GM23248 (cell line): ENCODE measurements around the gene BRINP1. TPM values are rescaled to one million over a fixed set of nuclear protein-coding genes. Genes with fewer than 3 reads are reported as not detected.

ENCODE experiments used
- DNase-seq: peaks from one replicate; pipeline ENCODE4 v3.0.0-alpha.2; 2015
- H2AFZ ChIP-seq: fragments of 200-600 bp; sonication (generic); 2 replicates; pipeline ENCODE4 v1.6.1; 2016; ENCODE audit warnings: antibody characterized with exemption
- H3F3A ChIP-seq: fragments of 200-600 bp; sonication (generic); 2 replicates; pipeline ENCODE4 v1.6.1; 2016; ENCODE audit warnings: mild to moderate bottlenecking, antibody characterized with exemption, mixed run types; ENCODE audit not compliant: insufficient read depth
- H3K27ac ChIP-seq: fragments of 200-600 bp; sonication (generic); 2 replicates; pipeline ENCODE4 v1.5.1; 2016; ENCODE audit warnings: mild to moderate bottlenecking
- H3K27me3 ChIP-seq: fragments of 200-600 bp; sonication (generic); replicated peaks from 2 replicates; pipeline ENCODE4 v1.6.1; 2016; ENCODE audit warnings: mild to moderate bottlenecking; ENCODE audit not compliant: insufficient read depth
- H3K36me3 ChIP-seq: fragments of 200-600 bp; sonication (generic); 2 replicates; pipeline ENCODE4 v1.6.1; 2016; ENCODE audit warnings: low read depth, mild to moderate bottlenecking
- H3K4me1 ChIP-seq: fragments of 200-600 bp; sonication (generic); 2 replicates; pipeline ENCODE4 v1.6.1; 2016; ENCODE audit warnings: mild to moderate bottlenecking; ENCODE audit not compliant: insufficient read depth
- H3K4me2 ChIP-seq: fragments of 200-600 bp; sonication (generic); one replicate; pipeline ENCODE4 v1.6.1; 2016; ENCODE audit warnings: mild to moderate bottlenecking; ENCODE audit not compliant: unreplicated experiment
- H3K4me3 ChIP-seq: fragments of 200-600 bp; sonication (generic); 2 replicates; pipeline ENCODE4 v1.5.1; 2016; ENCODE audit warnings: mild to moderate bottlenecking
- H3K79me2 ChIP-seq: fragments of 200-600 bp; sonication (generic); 2 replicates; pipeline ENCODE4 v1.6.1; 2016; ENCODE audit warnings: mild to moderate bottlenecking; ENCODE audit not compliant: insufficient read depth
- H3K9ac ChIP-seq: fragments of 200-600 bp; sonication (generic); 2 replicates; pipeline ENCODE4 v1.6.1; 2016; ENCODE audit warnings: mild to moderate bottlenecking
- H3K9me2 ChIP-seq: fragments of 200-600 bp; sonication (generic); 2 replicates; pipeline ENCODE4 v1.6.1; 2016; ENCODE audit warnings: mixed run types, mild to moderate bottlenecking, moderate library complexity; ENCODE audit not compliant: insufficient read depth
- H3K9me3 ChIP-seq: fragments of 200-600 bp; sonication (generic); one replicate; pipeline ENCODE4 v1.6.1; 2017; ENCODE audit warnings: low read depth
- H4K20me1 ChIP-seq: fragments of 200-600 bp; sonication (generic); 2 replicates; pipeline ENCODE4 v1.6.0; 2016; ENCODE audit not compliant: insufficient read depth
- EZH2 ChIP-seq: fragments of 200-600 bp; sonication (generic); IDR thresholded peaks from 2 replicates; pipeline ENCODE4 v1.6.1; 2018; ENCODE audit warnings: antibody characterized with exemption, mild to moderate bottlenecking; ENCODE audit not compliant: insufficient read depth, poor library complexity, severe bottlenecking
- EZH2phosphoT487 ChIP-seq: fragments of 200-600 bp; sonication (generic); IDR thresholded peaks from 2 replicates; pipeline ENCODE4 v1.6.1; 2018; ENCODE audit warnings: antibody characterized with exemption, moderate library complexity, mild to moderate bottlenecking, low read depth; ENCODE audit not compliant: insufficient read depth
- WGBS, 2 experiments: methylation state at CpG; one replicate each; pipeline ENCODE4 v1.1.6; 2015 to 2017; ENCODE audit warnings: low lambda C conversion rate in 2 of 2, low coverage in 1 of 2; ENCODE audit errors: missing lambda C conversion rate in 2 of 2; 5-methylcytosine and 5-hydroxymethylcytosine counted together
- in situ Hi-C: fragments of 300-500 bp; cut with MboI; formaldehyde crosslinking; loops from 2 replicates; pipeline ENCODE4 v1.15.0; 2020
- polyA plus RNA-seq: library from polyadenylated mRNA; unstranded; fragments of >200 nt; fragmentation: Nextera tagmentation; extraction: Ambion mirVana; gene quantifications from 2 replicates; pipeline ENCODE4 v1.2.1, GENCODE V29; 2016
- total RNA-seq: library from RNA; depleted of rRNA; stranded (reverse); fragments of >200 nt; shearing (Covaris generic); gene quantifications from 2 replicates; pipeline ENCODE4 v1.2.3, GENCODE V29; 2014

The BRINP1 gene
- total and polyA plus RNA-seq, 2 experiments from 2014 or later, result 6.0 to 9.0 TPM

GRCh38 chr9:119167267-119167666 lies 202.0 kb downstream of the BRINP1 start:
- Histone ChIP-seq H3K9me2 (peaks cover under 1% of the 10 kb centered on the region; the same call in 1 of the 2 replicates), H3K27ac (no peak overlapping the region), H3K4me2 (no peak overlapping the region), H3K36me3 (no peaks in the 10 kb centered on the region), H3K4me3 (no peak overlapping the region), H3K4me1 (no peaks in the 10 kb centered on the region), H4K20me1 (no peaks in the 10 kb centered on the region), H3K9me3 (no peaks in the 10 kb centered on the region), H3F3A (no peaks in the 10 kb centered on the region), H3K27me3 (no peaks in the 10 kb centered on the region), H3K9ac (no peak overlapping the region), H2AFZ (no peak overlapping the region), H3K79me2 (no peaks in the 10 kb centered on the region)
- in situ Hi-C loops, result no loop called here
- WGBS, 2 experiments, result 81 to 82% methylated on average over 20 to 21 of the region's 21 CpGs
- no peak for DNase-seq
- TF ChIP-seq EZH2phosphoT487 (no peak), EZH2 (no peak)

- H3K27me3 ChIP-seq, result no peaks in the 10 kb centered on the region
- no peak overlapping the region for H3K9ac ChIP-seq
- in situ Hi-C loops, result no loop called here
- no peaks in the 10 kb centered on the region for H3F3A ChIP-seq
- peaks cover 4% of the 10 kb centered on the region; the same call in 1 of the 2 replicates for H3K9me2 ChIP-seq
- TF ChIP-seq EZH2 (no peak), EZH2phosphoT487 (no peak)
- H3K4me1 ChIP-seq, result no peaks in the 10 kb centered on the region
- H3K4me3 ChIP-seq, result no peak overlapping the region
- no peaks in the 10 kb centered on the region for H3K79me2 ChIP-seq
- H3K27ac ChIP-seq, result no peak overlapping the region
- DNase-seq, result no peak
- H4K20me1 ChIP-seq, result no peaks in the 10 kb centered on the region
- no peak overlapping the region for H2AFZ ChIP-seq
- H3K4me2 ChIP-seq, result no peak overlapping the region
- no peaks in the 10 kb centered on the region for H3K9me3 ChIP-seq
- H3K36me3 ChIP-seq, result no peaks in the 10 kb centered on the region
Observed at GRCh38 chr9:119166096-119166495, 203.1 kb downstream of the BRINP1 start.

- TF ChIP-seq EZH2 (no peak), EZH2phosphoT487 (no peak)
- Histone ChIP-seq H3K4me1 (no peaks in the 10 kb centered on the region), H3K27me3 (no peaks in the 10 kb centered on the region), H3F3A (no peaks in the 10 kb centered on the region), H3K36me3 (no peaks in the 10 kb centered on the region), H3K4me2 (no peak overlapping the region), H3K4me3 (no peak overlapping the region), H3K79me2 (no peaks in the 10 kb centered on the region), H3K9me2 (peaks cover 4% of the 10 kb centered on the region; the same call in 1 of the 2 replicates), H3K9me3 (no peaks in the 10 kb centered on the region), H3K27ac (no peak overlapping the region), H4K20me1 (no peaks in the 10 kb centered on the region), H3K9ac (no peak overlapping the region), H2AFZ (no peak overlapping the region)
- WGBS, 2 experiments, result 23 to 28% methylated on average over 1 of the region's 1 CpG
- DNase-seq, result no peak
- in situ Hi-C loops, result no loop called here
Observed at GRCh38 chr9:119165131-119165530, 204.1 kb downstream of the BRINP1 start.

GRCh38 chr9:119164716-119165115 lies 204.5 kb downstream of the BRINP1 start:
- Histone ChIP-seq H4K20me1 (no peaks in the 10 kb centered on the region), H3K9ac (no peak overlapping the region), H3K4me1 (no peaks in the 10 kb centered on the region), H3K4me2 (no peak overlapping the region), H3K79me2 (no peaks in the 10 kb centered on the region), H3K4me3 (no peak overlapping the region), H3K27ac (no peak overlapping the region), H2AFZ (no peak overlapping the region), H3F3A (no peaks in the 10 kb centered on the region), H3K36me3 (no peaks in the 10 kb centered on the region), H3K27me3 (no peaks in the 10 kb centered on the region), H3K9me3 (no peaks in the 10 kb centered on the region), H3K9me2 (peaks cover 4% of the 10 kb centered on the region; the same call in 1 of the 2 replicates)
- TF ChIP-seq EZH2phosphoT487 (no peak), EZH2 (no peak)
- in situ Hi-C loops, result no loop called here
- no peak for DNase-seq

GRCh38 chr9:119160551-119160950 lies 208.7 kb downstream of the BRINP1 start:
- Histone ChIP-seq H4K20me1 (no peaks in the 10 kb centered on the region), H3K4me3 (no peak overlapping the region), H2AFZ (no peak overlapping the region), H3K27ac (no peak overlapping the region), H3K79me2 (no peaks in the 10 kb centered on the region), H3K4me2 (no peak overlapping the region), H3K4me1 (no peaks in the 10 kb centered on the region), H3K27me3 (no peaks in the 10 kb centered on the region), H3K9ac (no peak overlapping the region), H3K9me2 (peaks cover 4% of the 10 kb centered on the region; the same call in 1 of the 2 replicates), H3K36me3 (no peaks in the 10 kb centered on the region), H3F3A (no peaks in the 10 kb centered on the region), H3K9me3 (no peaks in the 10 kb centered on the region)
- DNase-seq, result no peak
- in situ Hi-C loops, result no loop called here
- TF ChIP-seq EZH2, result no peak
- no peak for TF ChIP-seq EZH2phosphoT487
